GM18873 (cell line): ENCODE data around the gene NPM1.

Source experiments
- ATAC-seq: cut with Tn5 transposase; IDR thresholded peaks from one replicate; pipeline ENCODE4 v1.9.1; 2021; ENCODE audit warnings: mild to moderate bottlenecking, moderate library complexity, moderate number of reproducible peaks; ENCODE audit not compliant: unreplicated experiment, low FRiP score

NPM1 gene

GRCh38 chr5:171425596-171426244 lies 38.1 kb downstream of the NPM1 start:
- no peak for ATAC-seq

- no peak for ATAC-seq
Measured at GRCh38 chr5:171426266-171426665, 38.6 kb downstream of the NPM1 start.

GRCh38 chr5:171426680-171427079 lies 39.0 kb downstream of the NPM1 start:
- no peak for ATAC-seq

DNA sequence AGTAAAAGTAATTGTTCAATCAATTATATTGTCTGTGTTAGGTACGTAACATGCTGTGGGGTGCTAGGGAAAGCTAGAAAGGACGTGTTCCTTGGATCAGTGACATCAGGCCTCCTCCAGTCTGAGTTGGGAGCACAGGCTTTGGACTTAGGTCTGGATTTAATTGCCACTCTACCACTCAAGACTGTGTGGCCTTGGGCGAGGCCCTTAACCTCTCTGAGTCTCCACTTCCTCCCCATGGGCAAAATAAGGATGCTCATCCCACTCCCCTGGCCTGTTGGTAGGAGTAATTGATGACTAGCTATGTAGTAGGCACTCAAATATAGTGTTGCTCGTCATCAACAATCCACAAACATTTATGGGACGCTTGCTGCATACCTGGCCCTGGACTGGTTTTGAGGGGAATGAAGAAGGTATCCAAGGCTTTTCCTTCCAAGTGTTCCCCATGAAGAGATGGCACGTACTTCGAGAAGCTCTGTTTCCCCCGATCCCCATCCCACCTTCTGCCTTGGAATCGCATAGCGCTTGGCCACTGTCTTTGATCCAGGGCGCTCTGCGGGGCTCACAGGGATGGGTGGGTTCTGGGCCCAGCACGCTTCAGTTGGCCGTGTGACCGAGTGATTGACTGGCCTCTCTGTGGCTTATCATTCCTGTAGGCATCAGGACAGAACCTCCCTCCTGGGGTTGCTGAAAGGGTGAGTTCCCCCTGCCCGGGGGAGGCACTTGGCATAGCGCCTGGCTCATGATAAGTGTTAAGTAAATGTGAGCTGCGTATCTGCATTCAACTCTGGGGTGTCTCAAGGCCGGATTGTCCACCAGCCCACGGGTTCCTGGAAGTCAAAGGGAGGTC lies 39.9 kb downstream of the NPM1 start:
- ATAC-seq, result no peak

- ATAC-seq, result no peak
Measured at GRCh38 chr5:171428168-171428696, 40.6 kb downstream of the NPM1 start.

DNA sequence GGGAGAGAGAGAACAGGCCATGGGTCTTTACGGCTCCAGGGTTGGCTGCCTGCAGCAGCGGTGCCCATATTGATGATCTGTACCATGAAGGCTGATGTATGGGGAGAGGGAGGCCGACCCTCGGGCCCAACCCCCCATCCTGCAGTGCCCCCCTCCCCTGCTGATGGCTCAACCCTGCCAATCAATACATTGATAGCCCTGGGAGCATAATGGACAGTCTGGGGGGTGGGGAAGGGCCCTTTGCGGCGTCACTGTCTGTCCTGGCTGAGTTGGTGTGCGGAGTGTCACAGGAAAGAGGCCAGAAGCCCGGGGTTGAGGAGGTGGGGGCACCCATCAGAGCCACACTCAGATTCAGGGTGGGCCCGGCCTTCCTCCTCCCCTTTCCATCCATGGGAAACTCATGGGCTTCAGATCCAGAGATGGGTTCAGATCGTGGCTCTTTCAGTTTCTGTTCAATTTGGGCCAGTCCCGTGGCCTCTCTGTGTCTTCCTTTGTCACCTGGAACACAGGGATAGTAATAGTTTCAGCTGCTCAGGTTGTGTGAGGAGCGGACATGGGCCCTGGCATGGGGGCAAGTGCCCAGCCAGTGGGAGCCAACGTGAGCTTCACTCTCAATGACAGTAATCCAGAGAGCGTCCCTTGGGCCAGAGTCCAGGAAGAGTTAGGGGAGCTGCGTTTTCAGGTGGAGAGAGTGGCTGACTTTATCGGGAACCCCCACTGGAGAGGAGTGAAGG lies 41.3 kb downstream of the NPM1 start:
- ATAC-seq, result no peak

DNA sequence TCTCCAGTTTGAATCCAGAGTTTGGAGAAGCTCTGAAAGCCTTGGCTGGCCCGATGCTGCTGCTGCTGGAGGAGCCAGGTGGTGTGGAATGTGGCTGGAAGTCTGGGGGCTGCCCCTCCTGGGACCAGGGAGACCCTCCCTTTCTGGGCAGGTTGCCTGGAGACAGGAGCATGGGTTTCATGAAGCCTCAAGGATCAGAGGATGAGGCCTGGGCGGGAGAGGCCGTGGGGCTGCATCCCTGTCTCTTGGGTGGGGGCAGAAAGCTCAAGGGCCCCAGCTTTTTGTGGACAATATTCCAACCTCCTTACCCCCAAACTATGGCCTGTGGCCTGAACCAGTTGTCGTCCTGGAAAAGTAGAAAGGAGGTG lies 41.9 kb downstream of the NPM1 start:
- no peak for ATAC-seq

- no peak for ATAC-seq
Measured at GRCh38 chr5:171431251-171431777, 43.7 kb downstream of the NPM1 start.

DNA sequence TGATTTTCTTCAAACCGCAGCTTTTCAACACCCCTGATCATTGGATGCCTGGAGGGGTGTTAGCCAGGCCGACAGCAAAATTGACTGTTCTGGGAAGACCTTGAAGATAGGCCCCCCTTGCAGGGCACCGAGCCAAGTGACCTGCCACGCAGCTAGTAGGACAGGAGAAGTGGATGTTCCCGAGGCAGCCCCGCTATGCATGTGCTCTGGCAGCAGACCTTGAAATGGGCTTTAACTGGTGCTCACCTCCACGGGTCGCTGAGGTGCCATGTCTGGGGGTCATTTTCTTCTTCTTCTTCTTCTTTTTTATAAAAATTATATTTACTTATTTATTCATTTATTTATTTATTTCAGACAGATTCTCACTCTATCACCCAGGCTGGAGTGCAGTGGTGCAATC lies 44.4 kb downstream of the NPM1 start:
- ATAC-seq, result no peak

GRCh38 chr5:171432583-171433351 lies 45.1 kb downstream of the NPM1 start:
- no peak for ATAC-seq

GRCh38 chr5:171433352-171433698 lies 45.7 kb downstream of the NPM1 start:
- no peak for ATAC-seq

DNA sequence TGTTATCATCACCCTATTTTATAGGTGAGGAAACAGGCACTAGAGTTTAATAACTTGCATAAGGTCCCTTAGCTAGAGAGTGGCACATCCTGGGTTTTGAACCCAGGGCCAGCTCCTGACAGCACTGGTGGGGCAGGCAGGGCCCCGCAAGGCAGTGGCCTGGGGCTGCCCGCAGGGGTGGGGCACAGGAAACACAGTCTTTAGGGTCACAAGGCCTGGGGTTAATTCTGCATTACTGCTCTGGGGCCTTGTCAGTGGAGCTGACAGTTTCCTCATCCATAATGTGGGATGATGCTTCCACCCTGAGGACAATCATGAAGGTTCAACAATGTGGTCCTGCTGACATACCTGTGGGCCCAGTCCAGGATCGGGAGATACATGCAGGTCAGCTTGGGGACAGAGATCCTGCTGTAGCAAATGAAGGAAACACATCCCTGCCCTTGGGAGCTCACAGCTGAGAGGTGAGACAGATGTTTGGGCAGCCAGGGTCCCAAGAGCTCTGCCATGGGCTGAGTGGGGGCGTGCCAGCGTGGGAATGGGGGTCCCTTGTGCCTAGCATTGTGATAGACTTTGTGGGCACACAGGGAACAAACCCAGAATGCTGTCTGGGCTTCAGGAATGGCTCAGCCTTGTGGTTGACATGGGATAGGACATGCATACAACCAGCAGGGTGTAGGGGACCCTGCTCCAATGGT lies 46.5 kb downstream of the NPM1 start:
- ATAC-seq, result no peak

- ATAC-seq, result no peak
Measured at GRCh38 chr5:171434874-171435273, 47.2 kb downstream of the NPM1 start.

DNA sequence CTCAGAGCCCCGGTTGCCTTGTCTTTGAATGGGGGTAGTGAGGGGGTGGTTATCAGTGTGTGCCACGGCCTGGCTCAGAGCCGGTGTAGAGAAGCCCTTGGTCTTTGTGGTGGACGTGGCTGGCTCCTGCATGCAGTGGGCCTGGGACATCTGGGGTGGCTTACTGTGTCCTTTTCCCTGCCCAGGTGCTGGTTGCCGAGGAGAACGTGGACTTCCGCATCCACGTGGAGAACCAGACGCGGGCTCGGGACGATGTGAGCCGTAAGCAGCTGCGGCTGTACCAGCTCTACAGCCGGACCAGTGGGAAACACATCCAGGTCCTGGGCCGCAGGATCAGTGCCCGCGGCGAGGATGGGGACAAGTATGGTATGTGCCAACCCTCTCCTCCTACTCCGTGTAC lies 48.3 kb downstream of the NPM1 start:
- ATAC-seq, result no peak

GRCh38 chr5:171436804-171437285 lies 49.2 kb downstream of the NPM1 start:
- ATAC-seq, result no peak

GRCh38 chr5:171437286-171437821 lies 49.7 kb downstream of the NPM1 start:
- no peak for ATAC-seq

DNA sequence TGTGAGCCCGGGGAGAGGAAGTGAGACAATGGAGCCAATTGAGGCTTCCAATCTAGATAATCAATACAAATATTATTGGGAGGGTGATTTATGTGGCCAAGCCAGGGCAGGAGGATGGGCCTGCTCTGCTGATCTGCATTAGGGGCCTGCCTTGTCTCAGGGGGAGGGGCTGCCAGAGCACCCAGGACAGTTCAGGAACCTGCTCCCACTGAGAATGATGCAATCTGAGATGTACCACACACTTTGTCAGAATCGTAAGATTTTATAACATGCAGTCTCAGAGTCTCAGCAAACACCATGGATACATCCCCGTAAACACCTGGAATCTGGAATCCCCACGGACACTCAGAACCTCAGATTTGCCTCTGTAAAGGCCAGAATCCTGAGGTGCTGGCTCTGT lies 51.1 kb downstream of the NPM1 start:
- no peak for ATAC-seq

DNA sequence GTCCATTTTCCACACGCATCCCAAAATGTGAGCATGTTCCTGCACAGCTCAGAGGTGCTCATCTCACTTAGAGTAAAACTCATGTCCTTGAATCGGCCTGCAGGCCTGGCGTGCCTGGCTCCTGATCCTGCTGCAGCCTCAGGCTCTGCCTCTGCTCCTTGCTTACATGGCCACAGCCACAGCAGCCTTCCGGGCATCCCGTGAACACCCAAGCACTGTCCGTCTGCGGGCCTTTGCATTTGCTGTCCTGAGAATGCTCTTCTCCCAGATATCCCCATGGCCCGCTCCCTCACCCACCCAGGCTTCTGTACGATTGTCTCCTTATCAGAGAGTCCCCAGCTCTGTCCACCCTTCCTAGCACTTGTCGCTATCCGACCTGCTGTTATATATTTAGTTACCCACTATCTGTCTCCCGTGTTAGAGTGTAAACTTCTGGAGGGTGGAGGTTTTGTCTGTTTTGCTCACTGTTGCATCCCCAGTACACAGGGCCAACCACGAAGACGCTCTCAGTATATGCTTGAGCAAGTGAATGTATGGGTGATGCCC lies 53.7 kb downstream of the NPM1 start:
- ATAC-seq, result no peak
